ENCODE results near the gene NGB.

Gene NGB

DNA sequence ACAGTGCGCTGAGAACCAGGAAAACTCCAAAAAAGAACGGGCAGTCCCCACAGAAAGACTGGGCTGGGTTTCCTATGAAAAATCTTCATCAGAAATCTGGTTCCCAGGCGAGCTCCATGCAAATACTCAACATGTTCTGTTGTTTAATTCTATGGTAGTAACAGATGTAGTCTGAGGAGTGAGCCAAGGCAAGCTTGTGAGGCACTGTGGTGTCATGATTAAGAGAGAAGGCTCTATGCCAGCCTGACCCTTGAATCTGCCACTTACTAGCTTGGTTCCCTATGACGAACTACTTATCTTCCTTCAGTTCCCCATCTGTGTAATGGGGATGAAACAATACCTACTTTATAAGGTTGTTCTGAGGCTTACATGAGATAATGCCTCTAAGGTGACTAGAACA is 39.0 kb upstream of the NGB start:
- no peaks in the 10 kb centered on the region for H3K27me3 ChIP-seq (ENCODE audit: insufficient read depth, low read depth, severe bottlenecking)
- H3K36me3 ChIP-seq: peaks cover 8% of the 10 kb centered on the region
- no peak overlapping the region for H3K4me3 ChIP-seq (ENCODE audit: low read depth, low read length)
- H3K27ac ChIP-seq: peak overlapping the region; percentile 69
- no peak for DNase-seq
- H3K9me3 ChIP-seq (ENCODE audit: severe bottlenecking): no peaks in the 10 kb centered on the region
- TF ChIP-seq CTCF (IDR thresholded peaks at IDR 0.05; ENCODE audit: low read depth, low read length): no peak

DNA sequence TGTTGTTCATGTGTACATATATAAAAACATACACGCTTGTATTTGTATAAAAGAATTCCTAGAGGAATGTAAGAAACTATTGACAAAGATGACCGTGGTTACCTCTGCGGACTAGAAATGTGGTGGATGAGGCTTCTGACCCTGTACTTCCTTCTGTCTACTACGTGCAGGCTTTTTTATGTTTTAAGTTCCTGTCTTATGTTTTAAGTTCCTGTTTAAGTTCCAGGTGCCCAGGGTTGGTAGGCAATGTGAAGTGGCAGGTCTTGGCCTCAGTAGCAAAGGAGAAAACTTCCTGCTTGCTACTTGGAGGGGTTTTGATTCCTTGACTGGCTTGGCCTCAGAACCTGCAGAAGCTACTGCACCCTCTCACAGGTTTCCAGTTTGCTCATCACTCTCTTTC is 38.1 kb upstream of the NGB start:
- no peak for DNase-seq
- Histone ChIP-seq H3K4me3 (ENCODE audit: low read depth, low read length) (no peak overlapping the region), H3K27ac (peak overlapping the region; percentile 69), H3K36me3 (peaks cover 8% of the 10 kb centered on the region), H3K9me3 (ENCODE audit: severe bottlenecking) (no peaks in the 10 kb centered on the region), H3K27me3 (ENCODE audit: insufficient read depth, low read depth, severe bottlenecking) (no peaks in the 10 kb centered on the region)
- no peak for TF ChIP-seq CTCF (IDR thresholded peaks at IDR 0.05; ENCODE audit: low read depth, low read length)

GRCh38 chr14:77306851-77307496 is 36.0 kb upstream of the NGB start:
- Histone ChIP-seq H3K36me3 (peaks cover 12% of the 10 kb centered on the region), H3K4me3 (ENCODE audit: low read depth, low read length) (no peak overlapping the region), H3K9me3 (ENCODE audit: severe bottlenecking) (no peaks in the 10 kb centered on the region), H3K27ac (peak overlapping the region; percentile 4; the same call in 1 of the 2 replicates), H3K27me3 (ENCODE audit: insufficient read depth, low read depth, severe bottlenecking) (no peaks in the 10 kb centered on the region)
- no peak for TF ChIP-seq CTCF (IDR thresholded peaks at IDR 0.05; ENCODE audit: low read depth, low read length)
- DNase-seq: peak; percentile 55

DNA sequence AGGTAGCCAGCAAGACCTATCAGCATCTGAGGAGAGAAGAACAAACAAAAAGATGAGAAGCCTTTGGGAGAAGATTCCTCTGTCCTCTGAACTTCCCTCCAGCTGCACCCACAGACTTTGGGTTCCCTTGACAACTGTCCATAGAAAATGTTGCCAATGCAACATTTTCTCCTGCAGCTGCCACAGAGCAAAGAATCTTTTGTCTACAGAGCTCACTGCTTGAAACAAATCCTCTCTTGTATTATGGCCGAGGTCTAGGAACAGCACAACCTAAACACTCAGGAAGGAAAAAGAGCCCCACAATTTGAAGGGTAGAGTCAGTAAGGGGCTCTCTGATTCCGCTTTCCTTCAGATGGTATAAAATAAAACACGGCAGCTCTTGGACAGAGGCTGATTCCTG is 35.4 kb upstream of the NGB start:
- no peak for DNase-seq
- TF ChIP-seq CTCF (IDR thresholded peaks at IDR 0.05; ENCODE audit: low read depth, low read length): no peak
- peak overlapping the region; percentile 4; the same call in 1 of the 2 replicates for H3K27ac ChIP-seq

DNA sequence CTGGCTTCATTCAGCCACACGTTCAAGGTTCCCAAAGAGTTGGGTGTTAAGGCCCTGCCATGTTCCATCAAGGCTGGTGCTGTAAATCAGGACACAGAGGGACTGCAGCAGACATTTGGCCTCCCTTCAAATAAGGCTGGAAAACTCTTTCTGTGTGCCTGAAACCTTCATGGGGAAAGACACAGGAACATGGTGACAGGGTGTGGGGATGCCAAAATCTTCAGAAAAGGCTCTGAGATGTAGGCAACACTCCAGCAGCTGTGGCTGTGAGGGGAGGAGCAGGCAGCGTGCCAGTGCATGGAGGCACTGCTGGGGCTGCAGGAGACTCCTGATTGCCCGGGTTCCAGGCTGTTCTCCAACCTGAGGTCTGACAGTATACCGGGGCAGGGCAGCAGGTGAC is 34.7 kb upstream of the NGB start:
- no peak for DNase-seq
- no peak overlapping the region for H3K27ac ChIP-seq
- no peak for TF ChIP-seq CTCF (IDR thresholded peaks at IDR 0.05; ENCODE audit: low read depth, low read length)

More for the DNA sequence above, 35.4 kb upstream of the NGB start:
- Histone ChIP-seq H3K4me3 (ENCODE audit: low read depth, low read length) (no peak overlapping the region), H3K9me3 (ENCODE audit: severe bottlenecking) (no peaks in the 10 kb centered on the region), H3K36me3 (peaks cover 18% of the 10 kb centered on the region), H3K27me3 (ENCODE audit: insufficient read depth, low read depth, severe bottlenecking) (no peaks in the 10 kb centered on the region)

More for the DNA sequence above, 34.7 kb upstream of the NGB start:
- Histone ChIP-seq H3K27me3 (ENCODE audit: insufficient read depth, low read depth, severe bottlenecking) (no peaks in the 10 kb centered on the region), H3K9me3 (ENCODE audit: severe bottlenecking) (no peaks in the 10 kb centered on the region), H3K36me3 (peaks cover 15% of the 10 kb centered on the region), H3K4me3 (ENCODE audit: low read depth, low read length) (no peak overlapping the region)

Measured in WERI-Rb-1 (cell line).